Nephron progenitor cell (in vitro differentiated cells): ENCODE results near the gene MAGI2.

Experiments used
- DNase-seq: peaks from one replicate; pipeline ENCODE4 v3.0.0; 2021
- H3K27ac Mint-ChIP-seq: 2 replicates; pipeline ENCODE4 v1.8.0; 2021; ENCODE audit warnings: mild to moderate bottlenecking, moderate library complexity, mixed read lengths
- H3K27me3 Mint-ChIP-seq: 2 replicates; pipeline ENCODE4 v1.8.0; 2021; ENCODE audit warnings: mild to moderate bottlenecking, low read depth, mixed read lengths; ENCODE audit not compliant: poor library complexity
- H3K36me3 Mint-ChIP-seq: 2 replicates; pipeline ENCODE4 v1.8.0; 2021; ENCODE audit warnings: low read depth, mixed read lengths
- H3K4me1 Mint-ChIP-seq: 2 replicates; pipeline ENCODE4 v1.8.0; 2021; ENCODE audit warnings: mixed read lengths
- H3K4me3 Mint-ChIP-seq: 2 replicates; pipeline ENCODE4 v1.8.0; 2021; ENCODE audit warnings: mild to moderate bottlenecking, moderate library complexity, mixed read lengths
- H3K9me3 Mint-ChIP-seq: 2 replicates; pipeline ENCODE4 v1.8.0; 2021; ENCODE audit warnings: mild to moderate bottlenecking, moderate library complexity, mixed read lengths
- TF ChIP-seq, protein P1 (sequence below): fragments of 200-600 bp; sonication (generic); IDR thresholded peaks from 2 replicates; pipeline ENCODE4 v1.5.0; 2021; ENCODE audit warnings: antibody characterized with exemption

MAGI2 gene

GRCh38 chr7:79412438-79412837 lies 41.0 kb downstream of the MAGI2 start:
- no peaks in the 10 kb centered on the region for H3K4me1 Mint-ChIP-seq
- peaks cover 3% of the 10 kb centered on the region for H3K27me3 Mint-ChIP-seq
- no peak overlapping the region for H3K27ac Mint-ChIP-seq
- no peaks in the 10 kb centered on the region for H3K9me3 Mint-ChIP-seq
- TF ChIP-seq, protein P1, sequence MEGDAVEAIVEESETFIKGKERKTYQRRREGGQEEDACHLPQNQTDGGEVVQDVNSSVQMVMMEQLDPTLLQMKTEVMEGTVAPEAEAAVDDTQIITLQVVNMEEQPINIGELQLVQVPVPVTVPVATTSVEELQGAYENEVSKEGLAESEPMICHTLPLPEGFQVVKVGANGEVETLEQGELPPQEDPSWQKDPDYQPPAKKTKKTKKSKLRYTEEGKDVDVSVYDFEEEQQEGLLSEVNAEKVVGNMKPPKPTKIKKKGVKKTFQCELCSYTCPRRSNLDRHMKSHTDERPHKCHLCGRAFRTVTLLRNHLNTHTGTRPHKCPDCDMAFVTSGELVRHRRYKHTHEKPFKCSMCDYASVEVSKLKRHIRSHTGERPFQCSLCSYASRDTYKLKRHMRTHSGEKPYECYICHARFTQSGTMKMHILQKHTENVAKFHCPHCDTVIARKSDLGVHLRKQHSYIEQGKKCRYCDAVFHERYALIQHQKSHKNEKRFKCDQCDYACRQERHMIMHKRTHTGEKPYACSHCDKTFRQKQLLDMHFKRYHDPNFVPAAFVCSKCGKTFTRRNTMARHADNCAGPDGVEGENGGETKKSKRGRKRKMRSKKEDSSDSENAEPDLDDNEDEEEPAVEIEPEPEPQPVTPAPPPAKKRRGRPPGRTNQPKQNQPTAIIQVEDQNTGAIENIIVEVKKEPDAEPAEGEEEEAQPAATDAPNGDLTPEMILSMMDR: no peak
- no peak overlapping the region for H3K4me3 Mint-ChIP-seq
- H3K36me3 Mint-ChIP-seq: no peaks in the 10 kb centered on the region
- DNase-seq: no peak

- Mint-ChIP-seq H3K36me3 (no peaks in the 10 kb centered on the region), H3K27ac (no peak overlapping the region), H3K27me3 (peaks cover 1% of the 10 kb centered on the region), H3K4me3 (no peak overlapping the region), H3K9me3 (no peaks in the 10 kb centered on the region), H3K4me1 (no peaks in the 10 kb centered on the region)
- TF ChIP-seq, protein P1: no peak
- DNase-seq: no peak
These were observed 43.1 kb downstream of the MAGI2 start for GRCh38 chr7:79410345-79410744.

GRCh38 chr7:79407351-79407750 lies 46.1 kb downstream of the MAGI2 start:
- H3K4me1 Mint-ChIP-seq: no peaks in the 10 kb centered on the region
- no peaks in the 10 kb centered on the region for H3K27me3 Mint-ChIP-seq
- TF ChIP-seq, protein P1: no peak
- no peak overlapping the region for H3K27ac Mint-ChIP-seq
- H3K36me3 Mint-ChIP-seq: no peaks in the 10 kb centered on the region
- no peak for DNase-seq
- no peak overlapping the region for H3K4me3 Mint-ChIP-seq
- H3K9me3 Mint-ChIP-seq: no peaks in the 10 kb centered on the region

- no peak overlapping the region for H3K4me3 Mint-ChIP-seq
- no peaks in the 10 kb centered on the region for H3K27me3 Mint-ChIP-seq
- DNase-seq: no peak
- no peaks in the 10 kb centered on the region for H3K36me3 Mint-ChIP-seq
- TF ChIP-seq, protein P1: no peak
- no peaks in the 10 kb centered on the region for H3K9me3 Mint-ChIP-seq
- no peak overlapping the region for H3K27ac Mint-ChIP-seq
- no peaks in the 10 kb centered on the region for H3K4me1 Mint-ChIP-seq
These were observed 47.1 kb downstream of the MAGI2 start for GRCh38 chr7:79406371-79406770.

DNA sequence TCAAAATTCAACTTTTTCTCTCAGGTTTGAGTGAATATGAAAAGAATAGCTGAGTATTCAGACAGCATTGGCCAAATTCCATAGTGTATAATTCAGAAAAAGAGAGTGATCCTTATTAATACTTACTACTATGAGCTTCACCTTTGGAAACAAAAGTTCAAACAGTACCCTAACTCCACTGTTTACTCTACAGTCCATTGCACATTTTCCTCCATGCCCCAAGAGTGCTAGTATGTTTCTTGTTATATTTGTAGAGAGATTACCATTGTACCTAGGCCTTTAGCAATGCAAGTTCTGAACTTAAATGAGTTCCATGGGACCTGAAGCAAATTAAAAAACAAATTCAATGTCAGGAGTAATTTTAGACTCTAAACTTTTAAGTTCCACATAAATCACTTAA lies 48.1 kb downstream of the MAGI2 start:
- TF ChIP-seq, protein P1: no peak
- DNase-seq: no peak
- no peaks in the 10 kb centered on the region for H3K36me3 Mint-ChIP-seq
- no peaks in the 10 kb centered on the region for H3K9me3 Mint-ChIP-seq
- H3K27me3 Mint-ChIP-seq: no peaks in the 10 kb centered on the region
- no peak overlapping the region for H3K27ac Mint-ChIP-seq
- H3K4me1 Mint-ChIP-seq: no peaks in the 10 kb centered on the region
- H3K4me3 Mint-ChIP-seq: no peak overlapping the region

- TF ChIP-seq, protein P1: no peak
- H3K4me1 Mint-ChIP-seq: no peaks in the 10 kb centered on the region
- no peaks in the 10 kb centered on the region for H3K27me3 Mint-ChIP-seq
- H3K27ac Mint-ChIP-seq: no peak overlapping the region
- no peak for DNase-seq
- H3K36me3 Mint-ChIP-seq: no peaks in the 10 kb centered on the region
- H3K4me3 Mint-ChIP-seq: no peak overlapping the region
- no peaks in the 10 kb centered on the region for H3K9me3 Mint-ChIP-seq
These were observed 49.6 kb downstream of the MAGI2 start for GRCh38 chr7:79403879-79404278.
